Neuron (in vitro differentiated cells): ENCODE data around the gene ZBTB4.

Source experiments
- H2AFZ ChIP-seq: one replicate; pipeline ENCODE4 v1.6.1; 2013; ENCODE audit warnings: low read depth, mild to moderate bottlenecking, inconsistent platforms, low read length, moderate library complexity
- H3K27me3 ChIP-seq: one replicate; pipeline ENCODE4 v1.6.1; 2013; ENCODE audit warnings: low read length; ENCODE audit not compliant: insufficient read depth
- H3K36me3 ChIP-seq: one replicate; pipeline ENCODE4 v1.6.1; 2013; ENCODE audit warnings: low read length; ENCODE audit not compliant: insufficient read depth
- H3K4me1 ChIP-seq: one replicate; pipeline ENCODE4 v1.6.1; 2013; ENCODE audit warnings: low read length; ENCODE audit not compliant: insufficient read depth
- H3K4me3 ChIP-seq: 2 replicates; pipeline ENCODE4 v1.5.1; 2013; ENCODE audit warnings: mild to moderate bottlenecking, low read length, moderate library complexity
- H3K9me3 ChIP-seq: one replicate; pipeline ENCODE4 v1.6.1; 2013; ENCODE audit warnings: low read length

ZBTB4 gene

DNA sequence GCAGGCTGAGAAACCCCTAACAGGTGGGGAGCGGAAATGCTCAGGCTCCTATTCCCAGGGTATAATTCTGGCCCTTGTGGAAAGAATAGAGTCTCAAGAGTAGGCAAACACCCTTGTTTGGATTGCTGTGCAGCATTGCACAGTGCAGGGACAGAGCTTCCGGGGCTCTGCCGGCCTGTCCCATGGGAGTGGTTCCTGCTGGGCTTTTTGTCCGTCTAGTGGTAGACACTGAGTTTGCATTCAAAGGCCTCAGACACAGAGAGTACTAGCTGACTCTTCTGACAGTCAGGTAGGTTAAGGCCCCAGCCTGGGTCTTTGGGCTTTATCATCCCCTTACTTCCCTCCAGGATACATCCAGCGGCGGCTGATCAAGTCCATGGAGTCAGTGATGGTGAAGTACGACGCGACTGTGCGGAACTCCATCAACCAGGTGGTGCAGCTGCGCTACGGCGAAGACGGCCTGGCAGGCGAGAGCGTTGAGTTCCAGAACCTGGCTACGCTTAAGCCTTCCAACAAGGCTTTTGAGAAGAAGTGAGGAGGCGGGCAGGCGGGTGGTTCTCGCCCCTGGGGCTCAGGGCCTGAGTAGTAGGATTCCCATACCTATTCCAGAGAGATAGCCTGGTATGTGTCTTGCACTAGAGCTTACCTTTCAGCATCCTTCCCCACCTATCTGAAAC, 22.9 kb upstream of the ZBTB4 start:
- Histone ChIP-seq H2AFZ (no peak overlapping the region), H3K27me3 (no peaks in the 10 kb centered on the region), H3K4me3 (no peak overlapping the region), H3K4me1 (no peaks in the 10 kb centered on the region), H3K9me3 (no peaks in the 10 kb centered on the region), H3K36me3 (peaks cover 85% of the 10 kb centered on the region)

DNA sequence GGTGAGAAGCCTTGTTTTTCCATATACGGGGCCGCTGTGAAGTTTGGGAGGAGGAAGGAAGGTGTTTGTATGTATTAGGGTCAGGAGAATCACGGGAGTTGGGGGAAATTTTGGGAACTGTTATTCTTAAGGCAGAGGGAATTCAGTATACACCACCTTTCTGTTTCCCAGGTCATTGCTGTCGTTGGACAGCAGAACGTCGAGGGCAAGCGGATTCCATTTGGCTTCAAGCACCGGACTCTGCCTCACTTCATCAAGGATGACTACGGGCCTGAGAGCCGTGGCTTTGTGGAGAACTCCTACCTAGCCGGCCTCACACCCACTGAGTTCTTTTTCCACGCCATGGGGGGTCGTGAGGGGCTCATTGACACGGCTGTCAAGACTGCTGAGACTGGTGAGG, 22.3 kb upstream of the ZBTB4 start:
- Histone ChIP-seq H3K27me3 (no peaks in the 10 kb centered on the region), H3K9me3 (no peaks in the 10 kb centered on the region), H3K4me1 (no peaks in the 10 kb centered on the region), H3K36me3 (peaks cover 86% of the 10 kb centered on the region), H2AFZ (no peak overlapping the region), H3K4me3 (no peak overlapping the region)

DNA sequence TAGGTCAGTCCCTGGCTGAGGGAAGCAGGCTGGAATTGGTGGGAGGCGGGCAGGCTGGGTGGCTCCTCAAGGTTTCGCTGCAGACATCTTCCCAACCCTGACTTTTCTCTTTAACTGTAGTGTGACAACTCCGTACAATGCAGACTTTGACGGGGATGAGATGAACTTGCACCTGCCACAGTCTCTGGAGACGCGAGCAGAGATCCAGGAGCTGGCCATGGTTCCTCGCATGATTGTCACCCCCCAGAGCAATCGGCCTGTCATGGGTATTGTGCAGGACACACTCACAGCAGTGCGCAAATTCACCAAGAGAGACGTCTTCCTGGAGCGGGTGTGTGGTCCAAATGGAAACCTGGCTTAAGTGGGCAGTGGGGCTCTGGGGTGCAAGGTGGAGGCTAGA, 19.7 kb upstream of the ZBTB4 start:
- Histone ChIP-seq H3K9me3 (no peaks in the 10 kb centered on the region), H3K4me3 (no peak overlapping the region), H3K4me1 (no peaks in the 10 kb centered on the region), H3K36me3 (peaks cover 88% of the 10 kb centered on the region), H2AFZ (no peak overlapping the region), H3K27me3 (no peaks in the 10 kb centered on the region)

GRCh38 chr17:7497636-7498035, 18.2 kb upstream of the ZBTB4 start:
- Histone ChIP-seq H3K36me3 (peaks cover 82% of the 10 kb centered on the region), H3K9me3 (no peaks in the 10 kb centered on the region), H2AFZ (no peak overlapping the region), H3K4me1 (no peaks in the 10 kb centered on the region), H3K4me3 (no peak overlapping the region), H3K27me3 (no peaks in the 10 kb centered on the region)

GRCh38 chr17:7497228-7497627, 17.8 kb upstream of the ZBTB4 start:
- Histone ChIP-seq H2AFZ (no peak overlapping the region), H3K4me3 (no peak overlapping the region), H3K4me1 (no peaks in the 10 kb centered on the region), H3K36me3 (peaks cover 79% of the 10 kb centered on the region), H3K9me3 (no peaks in the 10 kb centered on the region), H3K27me3 (no peaks in the 10 kb centered on the region)

DNA sequence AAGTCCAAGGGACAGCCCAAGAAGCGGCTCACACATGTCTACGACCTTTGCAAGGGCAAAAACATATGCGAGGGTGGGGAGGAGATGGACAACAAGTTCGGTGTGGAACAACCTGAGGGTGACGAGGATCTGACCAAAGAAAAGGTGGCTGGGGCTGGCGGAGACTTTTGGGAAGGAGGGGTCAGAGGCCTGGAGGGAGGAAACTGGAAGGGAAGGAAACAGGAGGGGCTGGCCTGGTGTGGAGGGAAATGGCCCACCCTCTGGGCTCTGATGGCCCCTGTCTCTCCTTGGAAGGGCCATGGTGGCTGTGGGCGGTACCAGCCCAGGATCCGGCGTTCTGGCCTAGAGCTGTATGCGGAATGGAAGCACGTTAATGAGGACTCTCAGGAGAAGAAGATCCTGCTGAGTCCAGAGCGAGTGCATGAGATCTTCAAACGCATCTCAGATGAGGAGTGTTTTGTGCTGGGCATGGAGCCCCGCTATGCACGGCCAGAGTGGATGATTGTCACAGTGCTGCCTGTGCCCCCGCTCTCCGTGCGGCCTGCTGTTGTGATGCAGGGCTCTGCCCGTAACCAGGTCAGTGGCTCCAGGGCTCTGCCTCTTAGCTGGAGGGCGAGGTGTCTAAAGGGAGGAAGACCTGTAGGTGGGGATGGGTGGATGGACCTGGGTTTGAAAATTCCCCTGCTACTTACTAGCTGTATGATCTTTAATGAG, 17.2 kb upstream of the ZBTB4 start:
- H3K9me3 ChIP-seq, result no peaks in the 10 kb centered on the region
- H3K36me3 ChIP-seq, result peaks cover 77% of the 10 kb centered on the region
- H3K4me1 ChIP-seq, result peaks cover under 1% of the 10 kb centered on the region
- H3K4me3 ChIP-seq, result no peak overlapping the region
- no peaks in the 10 kb centered on the region for H3K27me3 ChIP-seq
- H2AFZ ChIP-seq, result no peak overlapping the region

DNA sequence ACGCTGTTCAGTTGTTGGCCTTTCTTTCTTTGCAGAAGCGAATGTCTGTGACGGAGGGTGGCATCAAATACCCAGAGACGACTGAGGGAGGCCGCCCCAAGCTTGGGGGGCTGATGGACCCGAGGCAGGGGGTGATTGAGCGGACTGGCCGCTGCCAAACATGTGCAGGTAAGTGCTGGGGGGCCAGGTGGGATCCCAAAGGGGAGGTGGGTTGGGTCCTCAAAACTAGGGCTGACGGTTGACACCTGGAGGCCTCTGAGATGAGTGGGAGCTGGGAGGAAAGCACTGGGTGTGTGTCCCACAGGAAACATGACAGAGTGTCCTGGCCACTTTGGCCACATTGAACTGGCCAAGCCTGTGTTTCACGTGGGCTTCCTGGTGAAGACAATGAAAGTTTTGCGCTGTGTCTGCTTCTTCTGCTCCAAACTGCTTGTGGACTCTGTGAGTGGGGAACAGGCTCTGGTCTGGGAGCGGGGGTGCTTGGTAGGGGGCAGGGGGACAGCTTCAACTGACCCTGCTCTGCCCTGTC, 16.5 kb upstream of the ZBTB4 start:
- Histone ChIP-seq H3K9me3 (no peaks in the 10 kb centered on the region), H3K36me3 (peaks cover 76% of the 10 kb centered on the region), H3K27me3 (no peaks in the 10 kb centered on the region), H2AFZ (no peak overlapping the region), H3K4me3 (no peak overlapping the region), H3K4me1 (peaks cover 3% of the 10 kb centered on the region)

DNA sequence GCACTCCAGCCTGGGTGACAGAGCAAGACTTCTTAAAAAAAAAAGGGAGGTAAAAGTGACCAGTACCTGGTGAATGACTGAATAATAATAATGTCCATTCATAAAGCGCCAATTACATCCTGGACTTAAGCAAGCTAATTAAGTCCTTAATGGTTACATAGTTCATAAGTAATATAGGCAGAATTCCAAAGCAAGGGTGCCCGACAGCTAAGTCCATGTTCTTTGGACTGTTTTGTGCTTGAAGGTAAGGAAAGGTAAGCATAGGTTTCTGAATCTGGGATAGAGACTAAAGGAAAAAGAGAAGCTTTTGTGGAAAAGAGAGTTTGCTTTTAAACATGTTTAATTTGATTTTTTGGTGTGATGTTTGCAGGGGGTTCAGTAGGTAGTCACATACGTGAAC, 14.5 kb upstream of the ZBTB4 start:
- no peaks in the 10 kb centered on the region for H3K27me3 ChIP-seq
- H3K9me3 ChIP-seq, result peaks cover 5% of the 10 kb centered on the region
- peaks cover 67% of the 10 kb centered on the region for H3K36me3 ChIP-seq
- H2AFZ ChIP-seq, result no peak overlapping the region
- H3K4me3 ChIP-seq, result no peak overlapping the region
- H3K4me1 ChIP-seq, result peaks cover 3% of the 10 kb centered on the region

- H3K9me3 ChIP-seq, result peaks cover 5% of the 10 kb centered on the region
- peaks cover 49% of the 10 kb centered on the region for H3K36me3 ChIP-seq
- H3K27me3 ChIP-seq, result no peaks in the 10 kb centered on the region
- H3K4me3 ChIP-seq, result no peak overlapping the region
- no peak overlapping the region for H2AFZ ChIP-seq
- peaks cover 9% of the 10 kb centered on the region for H3K4me1 ChIP-seq
Measured at GRCh38 chr17:7491583-7491982, 12.2 kb upstream of the ZBTB4 start.

DNA sequence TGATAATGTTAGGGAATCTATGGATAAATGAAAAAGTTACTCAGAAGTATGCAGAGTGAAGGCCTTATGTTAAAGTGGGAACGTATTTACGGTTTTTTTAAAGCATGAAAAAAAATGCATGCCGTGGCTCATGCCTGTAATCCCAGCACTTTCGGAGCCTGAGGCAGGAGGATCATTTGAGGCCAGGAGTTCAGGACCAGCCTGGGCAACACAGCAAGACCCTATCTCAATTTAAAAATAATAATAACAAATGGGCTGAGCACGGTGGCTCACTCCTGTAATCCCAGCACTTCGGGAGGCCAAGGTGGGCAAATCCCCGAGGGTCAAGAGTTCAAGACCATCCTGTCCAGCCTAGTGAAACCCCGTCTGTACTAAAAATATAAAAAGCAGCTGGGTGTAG, 10.7 kb upstream of the ZBTB4 start:
- H2AFZ ChIP-seq, result no peak overlapping the region
- no peaks in the 10 kb centered on the region for H3K27me3 ChIP-seq
- peaks cover 41% of the 10 kb centered on the region for H3K36me3 ChIP-seq
- H3K9me3 ChIP-seq, result peaks cover 5% of the 10 kb centered on the region
- H3K4me1 ChIP-seq, result peaks cover 20% of the 10 kb centered on the region
- H3K4me3 ChIP-seq, result no peak overlapping the region

GRCh38 chr17:7486181-7486580, 6.8 kb upstream of the ZBTB4 start:
- H3K4me3 ChIP-seq, result peak overlapping the region; percentile 81
- no peak overlapping the region for H2AFZ ChIP-seq
- peaks cover 20% of the 10 kb centered on the region for H3K36me3 ChIP-seq
- no peaks in the 10 kb centered on the region for H3K27me3 ChIP-seq
- peaks cover 28% of the 10 kb centered on the region for H3K4me1 ChIP-seq
- H3K9me3 ChIP-seq, result peaks cover 5% of the 10 kb centered on the region

DNA sequence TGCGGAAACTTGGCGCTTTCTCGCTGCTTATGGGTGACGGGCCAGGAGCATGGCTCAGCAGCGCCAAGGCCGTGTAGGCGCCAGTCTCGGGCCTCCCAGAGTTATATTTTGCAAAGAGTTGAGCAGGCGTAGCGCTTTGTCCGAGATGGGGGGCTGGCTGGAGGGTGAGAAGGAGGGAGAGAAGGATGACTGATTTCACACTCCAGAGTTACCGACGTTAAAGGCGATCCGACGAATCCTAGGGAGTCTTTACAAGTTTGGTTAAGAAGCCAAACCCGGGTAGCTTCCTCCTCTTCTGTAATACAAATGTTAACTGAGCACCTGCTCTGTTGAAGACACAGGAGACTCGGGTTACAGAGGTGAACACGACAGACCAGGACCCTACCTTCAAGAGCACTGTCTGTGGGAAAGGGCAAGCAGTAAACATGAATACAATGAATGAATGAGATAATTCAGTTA, 5.5 kb upstream of the ZBTB4 start:
- no peak overlapping the region for H2AFZ ChIP-seq
- H3K27me3 ChIP-seq, result no peaks in the 10 kb centered on the region
- H3K4me1 ChIP-seq, result peaks cover 31% of the 10 kb centered on the region
- peak overlapping the region; percentile 81 for H3K4me3 ChIP-seq
- H3K36me3 ChIP-seq, result peaks cover 11% of the 10 kb centered on the region
- peaks cover 2% of the 10 kb centered on the region for H3K9me3 ChIP-seq

- Histone ChIP-seq H3K4me3 (peak within 1 kb of the TSS; percentile 81), H3K9me3 (no peaks in the 10 kb centered on the region), H3K27me3 (no peaks in the 10 kb centered on the region), H3K4me1 (peaks cover 32% of the 10 kb centered on the region), H2AFZ (peak within 1 kb of the TSS; percentile 30), H3K36me3 (peaks cover 11% of the 10 kb centered on the region)
Measured at GRCh38 chr17:7484067-7484918, 4.9 kb upstream of the ZBTB4 start, which contains the start of gene POLR2A. POLR2A (plus strand) TSS chr17:7484366.
